ENCODE data around the gene DPF1. TPM values are rescaled to one million over a fixed set of nuclear protein-coding genes. Genes with fewer than 3 reads are reported as not detected.
A peak's percentile ranks its signal among the peaks of the same experiment; 100 is the strongest.

DPF1 gene
- total and polyA plus RNA-seq, 10 of the 15 experiments (the other 5 are each of a cell fraction or from before 2014, with no cell fraction given), result 0.11 to 4.3 (median 2.4) TPM

DNA sequence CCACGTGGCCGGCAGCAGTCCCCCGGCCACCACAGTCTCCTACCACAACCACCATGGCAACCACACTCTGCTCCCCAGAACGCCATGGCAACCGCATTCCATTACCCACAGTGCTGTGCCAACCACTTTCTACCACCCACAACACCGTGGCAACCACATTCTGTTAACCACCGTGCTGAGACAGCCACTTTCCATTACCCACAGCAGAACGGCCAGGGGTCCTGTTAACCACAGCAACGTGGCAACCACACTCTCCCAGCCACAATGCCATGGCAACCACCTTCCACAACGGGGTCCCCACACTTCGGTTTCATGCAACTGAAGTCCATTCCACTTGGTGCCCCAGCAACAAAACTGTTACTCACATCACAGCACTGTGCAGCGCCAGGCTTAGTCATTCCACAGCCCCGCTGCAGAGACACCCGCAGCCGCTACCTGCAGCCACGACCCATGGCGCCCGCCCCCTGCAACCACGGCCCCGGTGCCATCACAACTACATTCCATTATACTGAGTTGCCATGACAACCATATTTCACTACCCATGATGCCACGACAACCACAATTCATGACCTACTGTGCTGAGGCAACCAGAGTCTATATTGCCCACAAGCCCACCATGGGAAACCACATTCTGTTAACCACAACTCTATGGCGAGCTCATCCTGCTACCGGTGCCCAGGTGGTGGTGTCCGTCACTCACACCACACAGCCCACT is 10.0 kb downstream of the DPF1 start (continued):
- TF ChIP-seq, protein P1, sequence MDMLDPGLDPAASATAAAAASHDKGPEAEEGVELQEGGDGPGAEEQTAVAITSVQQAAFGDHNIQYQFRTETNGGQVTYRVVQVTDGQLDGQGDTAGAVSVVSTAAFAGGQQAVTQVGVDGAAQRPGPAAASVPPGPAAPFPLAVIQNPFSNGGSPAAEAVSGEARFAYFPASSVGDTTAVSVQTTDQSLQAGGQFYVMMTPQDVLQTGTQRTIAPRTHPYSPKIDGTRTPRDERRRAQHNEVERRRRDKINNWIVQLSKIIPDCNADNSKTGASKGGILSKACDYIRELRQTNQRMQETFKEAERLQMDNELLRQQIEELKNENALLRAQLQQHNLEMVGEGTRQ (IDR thresholded peaks at IDR 0.05; ENCODE audit: borderline replicate concordance, low read depth, low read length), result no peak; the same call in 1 of the 2 replicates
- TF ChIP-seq, protein P2, sequence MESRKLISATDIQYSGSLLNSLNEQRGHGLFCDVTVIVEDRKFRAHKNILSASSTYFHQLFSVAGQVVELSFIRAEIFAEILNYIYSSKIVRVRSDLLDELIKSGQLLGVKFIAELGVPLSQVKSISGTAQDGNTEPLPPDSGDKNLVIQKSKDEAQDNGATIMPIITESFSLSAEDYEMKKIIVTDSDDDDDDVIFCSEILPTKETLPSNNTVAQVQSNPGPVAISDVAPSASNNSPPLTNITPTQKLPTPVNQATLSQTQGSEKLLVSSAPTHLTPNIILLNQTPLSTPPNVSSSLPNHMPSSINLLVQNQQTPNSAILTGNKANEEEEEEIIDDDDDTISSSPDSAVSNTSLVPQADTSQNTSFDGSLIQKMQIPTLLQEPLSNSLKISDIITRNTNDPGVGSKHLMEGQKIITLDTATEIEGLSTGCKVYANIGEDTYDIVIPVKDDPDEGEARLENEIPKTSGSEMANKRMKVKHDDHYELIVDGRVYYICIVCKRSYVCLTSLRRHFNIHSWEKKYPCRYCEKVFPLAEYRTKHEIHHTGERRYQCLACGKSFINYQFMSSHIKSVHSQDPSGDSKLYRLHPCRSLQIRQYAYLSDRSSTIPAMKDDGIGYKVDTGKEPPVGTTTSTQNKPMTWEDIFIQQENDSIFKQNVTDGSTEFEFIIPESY (IDR thresholded peaks at IDR 0.05), result no peak
- TF ChIP-seq IKZF1 (conservative IDR thresholded peaks at IDR 0.05), result peak; percentile 70
- TF ChIP-seq, protein P3, sequence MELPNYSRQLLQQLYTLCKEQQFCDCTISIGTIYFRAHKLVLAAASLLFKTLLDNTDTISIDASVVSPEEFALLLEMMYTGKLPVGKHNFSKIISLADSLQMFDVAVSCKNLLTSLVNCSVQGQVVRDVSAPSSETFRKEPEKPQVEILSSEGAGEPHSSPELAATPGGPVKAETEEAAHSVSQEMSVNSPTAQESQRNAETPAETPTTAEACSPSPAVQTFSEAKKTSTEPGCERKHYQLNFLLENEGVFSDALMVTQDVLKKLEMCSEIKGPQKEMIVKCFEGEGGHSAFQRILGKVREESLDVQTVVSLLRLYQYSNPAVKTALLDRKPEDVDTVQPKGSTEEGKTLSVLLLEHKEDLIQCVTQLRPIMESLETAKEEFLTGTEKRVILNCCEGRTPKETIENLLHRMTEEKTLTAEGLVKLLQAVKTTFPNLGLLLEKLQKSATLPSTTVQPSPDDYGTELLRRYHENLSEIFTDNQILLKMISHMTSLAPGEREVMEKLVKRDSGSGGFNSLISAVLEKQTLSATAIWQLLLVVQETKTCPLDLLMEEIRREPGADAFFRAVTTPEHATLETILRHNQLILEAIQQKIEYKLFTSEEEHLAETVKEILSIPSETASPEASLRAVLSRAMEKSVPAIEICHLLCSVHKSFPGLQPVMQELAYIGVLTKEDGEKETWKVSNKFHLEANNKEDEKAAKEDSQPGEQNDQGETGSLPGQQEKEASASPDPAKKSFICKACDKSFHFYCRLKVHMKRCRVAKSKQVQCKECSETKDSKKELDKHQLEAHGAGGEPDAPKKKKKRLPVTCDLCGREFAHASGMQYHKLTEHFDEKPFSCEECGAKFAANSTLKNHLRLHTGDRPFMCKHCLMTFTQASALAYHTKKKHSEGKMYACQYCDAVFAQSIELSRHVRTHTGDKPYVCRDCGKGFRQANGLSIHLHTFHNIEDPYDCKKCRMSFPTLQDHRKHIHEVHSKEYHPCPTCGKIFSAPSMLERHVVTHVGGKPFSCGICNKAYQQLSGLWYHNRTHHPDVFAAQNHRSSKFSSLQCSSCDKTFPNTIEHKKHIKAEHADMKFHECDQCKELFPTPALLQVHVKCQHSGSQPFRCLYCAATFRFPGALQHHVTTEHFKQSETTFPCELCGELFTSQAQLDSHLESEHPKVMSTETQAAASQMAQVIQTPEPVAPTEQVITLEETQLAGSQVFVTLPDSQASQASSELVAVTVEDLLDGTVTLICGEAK (IDR thresholded peaks at IDR 0.05; ENCODE audit: borderline replicate concordance), result no peak
